ENCODE results near the gene LETM1. TPM values are rescaled to one million over a fixed set of nuclear protein-coding genes. Genes with fewer than 3 reads are reported as not detected.

The LETM1 gene
- total and polyA plus RNA-seq, 2 experiments from 2014 or later, result 23.3 to 68.9 TPM

- no peaks in the 10 kb centered on the region for H3F3A ChIP-seq (replicated peaks; ENCODE audit: low read depth)
- H3K4me2 ChIP-seq, result peak overlapping the region; percentile 79
- H3K27me3 ChIP-seq (ENCODE audit: insufficient read depth), result no peaks in the 10 kb centered on the region
- H3K36me3 Mint-ChIP-seq (ENCODE audit: low read depth), result no peaks in the 10 kb centered on the region
- TF ChIP-seq STAT1 (IDR thresholded peaks at IDR 0.05; ENCODE audit: unreplicated experiment), result peak; percentile 50
- no peak for TF ChIP-seq ETS1 (IDR thresholded peaks at IDR 0.05)
- DNase-seq (ENCODE audit: low spot score), result peak; percentile 54
- peaks cover 12% of the 10 kb centered on the region for H3K4me1 Mint-ChIP-seq
- peak overlapping the region; percentile 51 for H3K4me3 ChIP-seq
- no peak overlapping the region for H3K4me3 Mint-ChIP-seq
- no peak overlapping the region for H2AFZ ChIP-seq
- no peaks in the 10 kb centered on the region for H3K36me3 ChIP-seq (ENCODE audit: insufficient read depth)
- peaks cover 26% of the 10 kb centered on the region for H3K4me1 ChIP-seq (ENCODE audit: insufficient read depth)
- no peaks in the 10 kb centered on the region for H4K20me1 ChIP-seq (replicated peaks; ENCODE audit: insufficient read depth)
- H3K27me3 Mint-ChIP-seq (ENCODE audit: insufficient read depth, low read depth, poor library complexity), result peaks cover 24% of the 10 kb centered on the region
- ATAC-seq, result peak; percentile 14
- H3K27ac Mint-ChIP-seq, result no peak overlapping the region
- H3K9me2 ChIP-seq (ENCODE audit: insufficient read depth), result no peaks in the 10 kb centered on the region
- no peaks in the 10 kb centered on the region for H3K79me2 ChIP-seq (replicated peaks; ENCODE audit: insufficient read depth)
- no peaks in the 10 kb centered on the region; the same call in 2 of the 3 replicates for H3K9me3 Mint-ChIP-seq
- H3K27ac ChIP-seq (ENCODE audit: low read depth), result no peak overlapping the region
These were observed 89.6 kb downstream of the LETM1 start for GRCh38 chr4:1766106-1767060.

GRCh38 chr4:1765409-1766072 lies 90.4 kb downstream of the LETM1 start:
- DNase-seq (ENCODE audit: low spot score) (no peak), ATAC-seq (peak; percentile 1)
- H3K36me3 ChIP-seq (ENCODE audit: insufficient read depth), result no peaks in the 10 kb centered on the region
- H3F3A ChIP-seq (replicated peaks; ENCODE audit: low read depth), result no peaks in the 10 kb centered on the region
- no peak overlapping the region for H3K4me2 ChIP-seq
- H3K27me3 ChIP-seq (ENCODE audit: insufficient read depth), result no peaks in the 10 kb centered on the region
- no peak overlapping the region for H2AFZ ChIP-seq
- no peak overlapping the region for H3K27ac ChIP-seq (ENCODE audit: low read depth)
- Mint-ChIP-seq H3K27ac (no peak overlapping the region), H3K4me3 (no peak overlapping the region), H3K4me1 (peaks cover 12% of the 10 kb centered on the region), H3K36me3 (ENCODE audit: low read depth) (no peaks in the 10 kb centered on the region), H3K9me3 (no peaks in the 10 kb centered on the region; the same call in 2 of the 3 replicates), H3K27me3 (ENCODE audit: insufficient read depth, low read depth, poor library complexity) (peaks cover 24% of the 10 kb centered on the region)
- H3K4me3 ChIP-seq, result no peak overlapping the region
- no peaks in the 10 kb centered on the region for H3K79me2 ChIP-seq (replicated peaks; ENCODE audit: insufficient read depth)
- H4K20me1 ChIP-seq (replicated peaks; ENCODE audit: insufficient read depth), result no peaks in the 10 kb centered on the region
- no peaks in the 10 kb centered on the region for H3K9me2 ChIP-seq (ENCODE audit: insufficient read depth)
- peaks cover 26% of the 10 kb centered on the region for H3K4me1 ChIP-seq (ENCODE audit: insufficient read depth)
- TF ChIP-seq CREB1 (CRISPR knock-in tag; IDR thresholded peaks at IDR 0.05; ENCODE audit: low read depth) (no peak), ZNF114 (CRISPR knock-in tag; IDR thresholded peaks at IDR 0.05) (no peak)

- Histone ChIP-seq H3K27ac (ENCODE audit: low read depth) (no peak overlapping the region), H3F3A (replicated peaks; ENCODE audit: low read depth) (no peaks in the 10 kb centered on the region), H3K27me3 (ENCODE audit: insufficient read depth) (no peaks in the 10 kb centered on the region), H4K20me1 (replicated peaks; ENCODE audit: insufficient read depth) (no peaks in the 10 kb centered on the region), H3K4me2 (no peak overlapping the region), H3K4me1 (ENCODE audit: insufficient read depth) (peaks cover 26% of the 10 kb centered on the region), H3K36me3 (ENCODE audit: insufficient read depth) (no peaks in the 10 kb centered on the region), H2AFZ (no peak overlapping the region), H3K9me2 (ENCODE audit: insufficient read depth) (no peaks in the 10 kb centered on the region), H3K4me3 (no peak overlapping the region), H3K79me2 (replicated peaks; ENCODE audit: insufficient read depth) (no peaks in the 10 kb centered on the region)
- Mint-ChIP-seq H3K9me3 (no peaks in the 10 kb centered on the region; the same call in 2 of the 3 replicates), H3K27ac (no peak overlapping the region), H3K4me1 (peaks cover 12% of the 10 kb centered on the region), H3K4me3 (no peak overlapping the region), H3K27me3 (ENCODE audit: insufficient read depth, low read depth, poor library complexity) (peaks cover 24% of the 10 kb centered on the region), H3K36me3 (ENCODE audit: low read depth) (no peaks in the 10 kb centered on the region)
- ATAC-seq, result no peak
- no peak for DNase-seq (ENCODE audit: low spot score)
- TF ChIP-seq POLR2AphosphoS5 (IDR thresholded peaks at IDR 0.05; ENCODE audit: low read depth), result no peak
- no peak for TF ChIP-seq ZNF114 (CRISPR knock-in tag; IDR thresholded peaks at IDR 0.05)
- TF ChIP-seq CREB1 (CRISPR knock-in tag; IDR thresholded peaks at IDR 0.05; ENCODE audit: low read depth), result no peak
- TF ChIP-seq ETS1 (IDR thresholded peaks at IDR 0.05), result no peak
- no peak for TF ChIP-seq EZH2phosphoT487 (IDR thresholded peaks at IDR 0.05; ENCODE audit: unreplicated experiment)
- TF ChIP-seq CTCF (conservative IDR thresholded peaks at IDR 0.05; ENCODE audit: low read depth in 2 of 2), result no peak
These were observed 91.3 kb downstream of the LETM1 start for GRCh38 chr4:1764670-1765069.

Data from GM23338 (cell line).